Amygdala (tissue), 56 donors: ENCODE measurements around the gene C15orf40.
A peak's percentile ranks its signal among the peaks of the same experiment; 100 is the strongest.
"Not testable (repeated sequence)": the region's sequence is repeated elsewhere in the genome, so short reads cannot be mapped to it uniquely, and the experiment has no call there.

Experiments
- DNase-seq, 56 donors: peaks; one replicate each; lab custom pipeline; 2025; lab: John Stamatoyannopoulos, UW

Gene C15orf40

DNA sequence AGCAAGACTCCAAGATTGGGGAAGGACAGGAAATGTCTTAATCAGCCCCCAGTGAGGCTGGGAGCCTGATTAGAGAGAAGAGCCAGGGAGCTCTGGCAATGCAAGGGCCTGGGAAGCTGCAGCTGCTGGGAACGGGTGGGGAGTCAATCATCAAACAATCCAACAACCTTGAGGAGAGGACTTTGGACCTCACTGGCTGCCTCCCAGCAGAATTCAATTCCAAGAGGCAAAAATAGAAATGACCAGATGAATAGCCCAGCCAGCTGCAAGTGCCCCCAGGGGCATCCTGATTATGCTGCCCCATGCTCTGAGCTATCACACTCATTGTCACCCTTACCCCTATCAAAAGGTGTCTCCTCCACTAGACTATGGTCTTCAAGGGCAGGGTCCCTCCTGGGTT is 52.8 kb downstream of the C15orf40 start:
- no peak for DNase-seq

DNA sequence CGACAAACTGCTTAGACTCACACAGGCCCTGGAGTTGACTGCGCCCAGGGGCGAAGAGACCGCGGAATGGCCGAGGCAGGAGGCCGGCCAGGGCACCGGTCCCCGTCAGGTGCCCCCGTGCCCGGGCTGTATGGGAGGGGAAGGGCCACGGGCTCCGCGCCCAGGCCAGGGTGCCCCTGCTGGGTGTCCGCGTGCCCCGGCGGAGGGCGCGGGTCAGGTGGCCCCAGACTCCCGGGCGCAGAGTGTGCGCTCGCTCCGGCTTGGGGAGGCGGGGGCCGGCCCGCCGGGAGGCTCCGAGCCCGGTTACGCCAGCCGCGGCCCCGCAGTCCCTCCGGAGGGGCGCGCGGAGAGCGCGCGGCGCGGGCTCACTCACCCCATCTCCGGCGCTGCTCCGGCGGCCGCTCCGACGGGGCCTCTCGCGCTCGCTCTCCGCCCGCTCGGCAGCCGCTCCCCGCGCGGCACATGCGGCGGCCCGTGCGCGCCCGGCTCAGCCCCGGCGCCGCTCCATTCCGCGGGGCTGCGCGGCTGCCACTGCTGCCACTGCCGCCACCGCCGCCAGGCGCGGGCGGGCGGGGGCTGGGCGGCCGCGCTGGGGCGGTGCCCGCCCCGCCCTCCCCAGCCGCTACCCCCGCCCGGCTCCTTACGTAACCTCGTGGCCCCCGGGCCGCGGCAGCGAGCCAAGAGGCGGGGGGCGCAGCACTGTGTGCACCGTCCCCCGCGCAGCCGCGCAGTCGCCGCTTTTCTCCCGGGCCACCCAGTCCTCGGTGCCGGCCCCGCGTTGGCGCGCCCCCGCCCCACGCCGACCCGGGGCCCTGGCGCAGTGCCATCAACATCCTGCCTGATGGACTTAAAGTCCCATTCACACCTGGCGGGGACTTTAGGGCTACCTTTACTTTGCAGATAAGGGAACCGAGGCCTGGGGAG is 59.0 kb downstream of the C15orf40 start, which contains the start of gene HOMER2:
Gene HOMER2, minus strand, starts transcription at position 563 of the 924 bp plus-strand sequence. Its CDS starts 185 bp downstream, at position 378.
- peak in 8 of 56 donors; percentile 10 to 52 (median 30) for DNase-seq

DNA sequence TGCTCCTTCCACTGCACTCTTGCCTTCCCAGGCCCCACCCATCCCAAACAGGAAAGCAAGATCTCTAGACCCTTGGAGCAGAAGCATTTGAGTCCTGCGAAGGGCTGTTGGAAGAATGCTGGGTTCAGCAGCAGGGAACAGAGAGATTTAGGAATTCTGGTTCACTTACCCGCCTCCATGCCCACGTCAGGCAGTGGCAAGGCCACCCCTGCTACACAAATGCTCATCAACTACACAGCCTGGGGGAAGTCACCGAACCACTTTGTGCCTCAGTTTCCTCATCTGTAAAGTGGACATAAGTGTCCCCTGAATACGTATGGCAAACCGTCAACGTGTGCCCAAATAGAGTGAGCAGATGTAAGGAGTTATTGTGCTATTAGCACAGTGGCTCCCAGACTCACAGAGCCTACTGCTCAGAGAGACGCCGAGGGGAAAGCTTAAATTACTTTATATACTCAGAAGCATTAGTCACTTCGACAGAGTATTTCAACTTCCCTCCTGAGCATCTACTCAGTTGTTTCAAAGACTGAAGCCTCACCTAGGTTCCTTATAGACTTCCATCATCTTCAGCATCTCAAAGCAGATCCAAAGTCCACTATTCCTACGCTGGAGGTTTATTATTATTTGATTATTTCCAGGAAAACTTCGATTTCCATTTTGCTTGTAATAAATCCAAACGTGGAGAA is 59.8 kb downstream of the C15orf40 start:
- no peak for DNase-seq

DNA sequence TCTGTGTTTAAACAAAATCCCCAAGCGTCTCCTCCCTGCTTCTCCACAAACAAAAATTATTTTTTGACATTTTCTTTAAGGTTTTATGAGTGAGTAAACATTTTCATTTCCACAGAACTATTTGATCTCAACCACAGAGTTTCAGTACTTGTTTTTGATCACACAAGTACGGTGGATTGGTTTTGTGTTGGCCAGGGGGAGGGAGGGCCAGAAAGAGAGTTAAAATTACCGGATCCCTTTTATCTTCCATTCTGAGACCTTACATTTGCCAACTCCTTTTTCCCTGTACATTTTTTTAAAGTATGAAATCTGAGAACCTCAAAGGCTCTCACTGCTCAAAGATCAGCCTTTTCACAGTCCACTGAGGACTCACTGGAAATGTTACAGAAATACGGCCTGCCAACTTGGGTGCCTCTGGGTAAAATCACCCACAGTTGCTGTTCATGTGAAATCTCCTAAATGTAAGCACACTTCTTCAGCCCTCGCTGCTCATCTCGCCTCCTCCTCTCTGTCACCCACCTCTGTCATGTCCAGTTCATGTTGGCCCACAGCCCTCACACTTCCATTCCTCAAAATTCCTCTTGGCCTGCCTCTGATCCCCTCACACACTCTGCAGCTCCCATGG is 60.6 kb downstream of the C15orf40 start:
- no peak for DNase-seq

DNA sequence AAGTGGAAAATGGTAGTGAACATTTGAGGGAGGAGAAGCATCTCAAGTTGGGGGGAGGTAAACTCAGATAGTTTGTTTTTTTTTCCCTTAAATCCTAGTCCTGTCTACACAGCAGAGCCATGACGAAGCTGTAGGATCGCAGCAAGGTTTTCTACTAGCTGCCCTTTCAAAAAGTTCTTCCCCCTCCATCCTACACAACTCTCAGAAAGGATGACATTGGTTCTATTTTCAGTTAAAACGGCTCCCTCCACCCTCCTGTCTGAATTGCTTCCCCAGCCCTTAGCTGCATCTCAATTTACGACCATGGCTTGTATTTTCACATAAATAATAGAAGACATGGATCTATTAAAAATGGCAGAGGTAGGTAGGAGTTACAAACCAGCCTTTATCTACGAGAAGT is 61.1 kb downstream of the C15orf40 start:
- no peak for DNase-seq

DNA sequence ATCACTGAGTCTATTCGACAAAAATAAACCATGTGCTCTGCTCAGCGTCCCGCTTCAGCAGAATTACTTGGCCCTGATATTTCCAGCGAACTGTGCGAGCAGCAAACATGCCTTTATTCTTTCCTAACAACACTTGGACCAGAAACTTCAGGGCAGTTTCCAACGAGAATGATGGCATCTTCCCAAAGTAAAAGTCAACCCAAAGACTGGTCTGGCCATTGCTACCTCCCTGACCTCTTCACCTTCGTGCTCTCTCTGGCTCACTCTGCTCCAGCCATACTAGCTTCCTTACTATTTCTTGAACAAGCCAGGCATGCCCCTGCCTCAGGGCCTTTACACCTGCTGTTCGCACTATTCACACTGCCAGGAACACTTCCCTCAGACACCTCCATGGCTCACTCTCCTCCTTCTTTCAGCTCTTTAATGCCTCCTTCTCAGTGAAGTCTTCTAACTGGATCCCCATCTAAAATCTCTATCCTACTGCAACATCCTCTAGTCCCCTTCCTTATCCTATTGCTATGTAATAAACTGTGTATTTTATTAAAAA is 65.2 kb downstream of the C15orf40 start:
- no peak for DNase-seq

DNA sequence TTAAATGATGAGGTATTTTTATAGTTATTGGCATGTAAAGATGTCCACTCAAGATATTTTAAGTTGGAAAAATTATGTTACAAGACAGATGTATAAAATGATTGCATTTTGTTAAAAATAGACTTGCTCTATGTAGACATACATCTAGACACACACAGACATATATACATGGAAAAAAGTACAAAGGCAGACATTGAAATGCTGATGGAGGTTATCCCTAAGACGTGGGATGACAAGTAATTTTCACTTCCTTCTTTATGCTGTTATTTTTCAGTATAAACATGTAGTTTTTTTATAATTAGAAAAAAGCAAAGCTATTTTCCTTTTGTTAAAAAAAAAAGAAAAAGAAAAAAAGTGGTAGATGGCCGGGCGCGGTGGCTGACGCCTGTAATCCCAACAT is 66.1 kb downstream of the C15orf40 start:
- DNase-seq = no peak

DNA sequence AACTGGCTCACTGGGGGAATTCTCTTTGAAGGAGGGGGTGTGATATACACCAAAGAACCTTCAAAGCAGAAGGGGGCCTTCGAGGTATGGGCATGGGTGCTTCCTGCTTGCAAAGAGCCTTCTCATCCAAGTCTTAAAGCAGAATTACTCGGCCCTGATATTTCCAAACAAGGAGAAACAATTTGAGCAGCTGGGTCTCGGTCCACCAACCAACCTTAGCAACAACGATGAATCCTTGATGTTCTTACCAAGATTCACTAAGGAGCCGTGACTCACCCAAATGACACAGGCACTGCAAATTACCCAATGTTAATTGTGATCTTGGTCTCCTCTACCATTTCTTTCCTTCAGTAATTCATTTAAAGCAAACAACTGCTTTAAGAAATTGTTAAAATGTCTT is 66.6 kb downstream of the C15orf40 start:
- DNase-seq = no peak

DNA sequence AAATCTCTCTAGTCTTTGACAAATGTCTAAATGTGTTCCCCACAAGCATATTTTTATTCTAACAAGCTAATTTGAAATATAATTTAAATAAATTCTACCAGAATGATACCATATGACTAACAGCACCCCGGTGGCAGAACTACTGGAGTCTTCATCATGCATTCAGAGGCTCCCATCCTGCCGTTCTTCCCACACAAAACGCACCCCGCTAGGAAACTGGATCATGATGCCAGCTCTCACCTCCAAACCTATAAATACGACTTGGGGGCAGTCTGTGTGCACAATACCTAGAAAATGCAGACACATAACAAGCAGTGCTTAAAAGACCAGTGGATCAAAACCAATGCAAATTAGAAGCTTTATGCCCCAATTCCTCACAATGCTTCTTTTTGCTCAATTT is 67.4 kb downstream of the C15orf40 start:
- DNase-seq = peak in 14 of 56 donors; percentile 1 to 34 (median 18)

DNA sequence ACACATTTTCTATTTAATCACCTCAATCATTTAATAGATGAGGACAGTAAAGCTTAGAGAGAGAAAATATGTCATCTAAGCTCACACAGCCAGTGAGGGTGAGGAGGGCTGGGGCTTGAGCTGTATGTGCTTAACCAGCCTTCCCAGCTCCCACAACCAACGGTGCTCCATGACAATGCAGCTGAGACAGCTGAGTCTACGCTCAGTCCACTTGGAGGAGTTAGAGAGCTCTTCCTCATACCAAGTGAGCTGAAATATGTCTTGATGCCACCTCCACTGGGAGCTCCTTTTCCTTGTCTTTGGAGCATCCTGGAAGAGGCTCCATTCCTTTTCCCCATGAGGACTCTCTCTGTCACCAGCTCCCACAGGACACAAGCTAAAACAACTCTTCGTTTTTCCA is 68.3 kb downstream of the C15orf40 start:
- no peak for DNase-seq

DNA sequence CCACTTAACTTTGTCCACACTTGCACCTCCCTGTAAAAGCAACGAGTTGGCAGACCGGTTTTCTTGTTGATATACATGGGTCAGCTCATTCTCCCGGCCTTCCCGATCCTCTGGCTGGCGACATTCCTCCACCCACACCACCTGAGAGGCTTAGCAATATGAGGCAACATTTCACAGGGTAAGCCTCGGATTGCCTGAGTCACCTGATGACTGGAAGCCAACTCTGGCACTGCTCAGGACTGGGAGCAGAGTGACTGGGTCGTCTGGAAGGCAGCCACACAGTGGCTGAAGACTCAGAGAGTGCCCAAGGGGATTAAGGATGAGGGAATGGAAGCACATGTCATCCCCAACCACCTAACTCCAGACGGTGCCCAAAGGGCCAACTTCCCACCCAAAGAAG is 68.7 kb downstream of the C15orf40 start:
- no peak for DNase-seq

DNA sequence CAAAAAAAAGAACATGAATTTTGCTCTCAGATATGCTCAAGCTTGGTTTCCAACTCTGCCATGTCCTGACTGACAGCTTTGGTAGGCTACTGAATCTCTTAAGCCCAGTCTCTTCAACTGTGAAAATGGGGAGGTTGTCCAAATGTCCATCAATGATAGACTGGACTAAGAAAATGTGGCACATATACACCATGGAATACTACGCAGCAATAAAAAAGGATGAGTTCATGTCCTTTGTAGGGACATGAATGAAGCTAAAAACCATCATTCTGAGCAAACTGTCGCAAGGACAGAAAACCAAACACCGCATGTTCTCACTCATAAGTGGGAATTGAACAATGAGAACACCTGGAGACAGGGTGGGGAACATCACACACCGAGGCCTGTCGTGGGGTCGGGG is 71.8 kb downstream of the C15orf40 start:
- not testable (repeated sequence) for DNase-seq
